IMR-90 (cell line): ENCODE results near the gene CABP4.

Source experiments
- CEBPB ChIP-seq: IDR thresholded peaks from 2 replicates; pipeline ENCODE4 v1.6.1; 2012; ENCODE audit warnings: low read depth, low read length, improper control_type of control experiment
- POLR2A ChIP-seq: IDR thresholded peaks from 2 replicates; pipeline ENCODE4 v1.6.1; 2012; ENCODE audit warnings: mild to moderate bottlenecking, low read depth, low read length
- TF ChIP-seq, protein P1 (sequence below): conservative IDR thresholded peaks from 2 replicates; pipeline ENCODE4 v1.5.1; 2012; ENCODE audit warnings: mild to moderate bottlenecking, low read depth, low read length, improper control_type of control experiment

DNA sequence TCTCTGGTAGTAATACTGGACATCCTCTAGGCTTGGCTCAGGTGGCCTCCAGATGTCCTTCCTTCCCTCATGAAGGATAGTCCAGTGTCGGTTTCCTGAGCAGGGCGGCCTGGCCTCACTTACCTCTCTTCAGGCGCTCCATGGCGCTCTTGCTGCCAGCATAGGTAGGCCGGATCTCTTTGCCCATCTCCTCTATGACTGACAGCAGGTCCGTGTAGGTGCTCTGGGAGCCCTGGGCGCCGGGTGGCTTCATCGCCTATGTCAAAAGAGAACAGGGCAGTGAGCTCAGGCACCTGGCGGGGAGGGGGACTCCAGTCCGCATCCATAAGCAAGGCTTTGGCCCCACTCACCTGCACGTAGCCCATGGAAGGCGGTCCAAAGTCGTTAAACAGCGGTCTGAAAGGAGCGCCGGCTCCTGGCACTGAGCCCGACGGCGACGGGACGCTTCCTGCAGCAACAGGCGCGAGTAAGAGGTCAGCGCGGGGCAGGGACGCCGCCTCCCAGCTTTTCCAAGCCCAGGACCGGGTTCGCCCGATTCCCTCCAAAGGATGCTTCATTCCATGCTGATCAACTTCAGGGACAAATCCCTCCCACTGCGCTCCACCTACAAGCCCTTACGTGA, 52.2 kb downstream of the CABP4 start:
- TF ChIP-seq POLR2A (no peak), CEBPB (no peak)
- TF ChIP-seq, protein P1, sequence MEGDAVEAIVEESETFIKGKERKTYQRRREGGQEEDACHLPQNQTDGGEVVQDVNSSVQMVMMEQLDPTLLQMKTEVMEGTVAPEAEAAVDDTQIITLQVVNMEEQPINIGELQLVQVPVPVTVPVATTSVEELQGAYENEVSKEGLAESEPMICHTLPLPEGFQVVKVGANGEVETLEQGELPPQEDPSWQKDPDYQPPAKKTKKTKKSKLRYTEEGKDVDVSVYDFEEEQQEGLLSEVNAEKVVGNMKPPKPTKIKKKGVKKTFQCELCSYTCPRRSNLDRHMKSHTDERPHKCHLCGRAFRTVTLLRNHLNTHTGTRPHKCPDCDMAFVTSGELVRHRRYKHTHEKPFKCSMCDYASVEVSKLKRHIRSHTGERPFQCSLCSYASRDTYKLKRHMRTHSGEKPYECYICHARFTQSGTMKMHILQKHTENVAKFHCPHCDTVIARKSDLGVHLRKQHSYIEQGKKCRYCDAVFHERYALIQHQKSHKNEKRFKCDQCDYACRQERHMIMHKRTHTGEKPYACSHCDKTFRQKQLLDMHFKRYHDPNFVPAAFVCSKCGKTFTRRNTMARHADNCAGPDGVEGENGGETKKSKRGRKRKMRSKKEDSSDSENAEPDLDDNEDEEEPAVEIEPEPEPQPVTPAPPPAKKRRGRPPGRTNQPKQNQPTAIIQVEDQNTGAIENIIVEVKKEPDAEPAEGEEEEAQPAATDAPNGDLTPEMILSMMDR, result no peak
